NB4 (cell line): ENCODE measurements around the gene WIPF1.

Experiments
- CTCF ChIP-seq: IDR thresholded peaks from one replicate; pipeline ENCODE4 v1.5.1; 2012; ENCODE audit warnings: low read depth, low read length
- MYC ChIP-seq: IDR thresholded peaks from 2 replicates; pipeline ENCODE4 v1.6.1; 2011; ENCODE audit warnings: low read depth, low read length
- POLR2A ChIP-seq: IDR thresholded peaks from 2 replicates; pipeline ENCODE4 v1.6.1; 2011; ENCODE audit warnings: mild to moderate bottlenecking; ENCODE audit not compliant: insufficient read length; ENCODE audit errors: extremely low read depth
- TF ChIP-seq, protein P1 (sequence below): IDR thresholded peaks from 2 replicates; pipeline ENCODE4 v1.6.1; 2011; ENCODE audit warnings: low read depth, low read length

DNA sequence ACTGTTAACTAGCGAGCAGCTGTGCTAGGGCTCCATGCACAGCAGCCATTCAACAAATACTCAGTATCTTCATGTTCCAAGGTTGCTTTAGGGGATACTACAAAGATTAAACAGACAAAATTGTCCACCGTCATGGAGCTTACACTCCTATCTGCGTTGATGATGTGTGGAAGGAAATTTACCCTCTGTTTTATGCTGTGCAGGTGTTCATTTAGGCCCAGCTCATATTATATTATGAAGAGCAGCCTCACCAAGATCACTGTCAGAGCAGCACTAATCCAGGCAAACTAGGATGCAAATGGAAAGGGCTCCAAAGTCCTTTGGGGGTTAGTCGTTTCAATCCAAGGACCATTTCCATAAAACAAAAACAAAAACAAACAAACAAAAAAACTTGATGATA is 13.4 kb upstream of the WIPF1 start:
- no peak for TF ChIP-seq CTCF
- TF ChIP-seq, protein P1, sequence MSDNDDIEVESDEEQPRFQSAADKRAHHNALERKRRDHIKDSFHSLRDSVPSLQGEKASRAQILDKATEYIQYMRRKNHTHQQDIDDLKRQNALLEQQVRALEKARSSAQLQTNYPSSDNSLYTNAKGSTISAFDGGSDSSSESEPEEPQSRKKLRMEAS, result no peak
- no peak for TF ChIP-seq POLR2A
- no peak for TF ChIP-seq MYC
